Measurements from ENCODE around the gene CD244.

DNA sequence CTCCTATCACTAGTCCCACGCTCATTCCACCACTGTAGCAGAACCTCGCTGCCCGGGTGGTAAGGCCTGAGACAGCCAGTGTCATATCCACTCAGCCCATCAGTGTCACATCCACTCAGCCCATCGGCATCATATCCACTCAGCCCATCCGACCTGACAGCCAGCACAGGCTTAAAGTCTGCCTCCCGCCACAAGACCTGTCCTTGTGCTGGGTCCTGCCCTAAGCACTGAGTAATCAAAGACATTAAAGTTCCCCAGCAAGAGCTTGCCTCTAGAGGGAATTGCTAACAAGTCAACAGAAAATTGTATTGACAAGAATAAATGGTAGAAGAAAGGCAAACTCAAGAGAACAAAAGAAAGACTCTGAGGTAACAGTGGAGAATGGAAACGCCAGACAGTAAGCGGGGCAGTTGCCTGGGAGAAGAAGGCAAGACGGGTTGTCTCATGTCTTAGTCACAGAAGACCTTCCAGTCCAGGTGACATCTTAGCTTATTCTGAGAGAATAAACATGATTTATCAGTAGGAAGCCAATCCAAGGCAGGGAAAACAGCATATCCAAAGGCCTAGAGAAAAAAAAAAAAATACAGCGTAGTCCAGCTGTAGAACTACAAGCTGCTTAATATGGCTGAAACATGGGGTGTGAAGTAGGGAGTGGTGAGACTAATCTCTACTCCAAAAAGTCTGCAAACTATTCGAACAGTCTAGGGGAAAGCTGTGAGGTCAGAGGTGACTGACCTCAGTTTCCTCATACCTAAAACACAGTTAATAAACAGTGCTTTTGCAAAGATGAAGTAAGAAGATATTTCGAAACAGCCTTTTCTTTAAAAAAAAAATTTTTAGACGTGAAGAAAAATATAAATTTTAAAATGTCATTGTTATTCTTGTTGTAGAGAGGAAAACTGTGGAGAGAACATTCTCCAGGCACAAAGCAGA is 21.2 kb upstream of the CD244 start:
- TF ChIP-seq YY1 (IDR thresholded peaks at IDR 0.05; ENCODE audit: insufficient read depth, insufficient read length) (no peak), SUZ12 (IDR thresholded peaks at IDR 0.05; ENCODE audit: extremely low read depth, insufficient read depth, insufficient read length) (no peak), ZNF274 (IDR thresholded peaks at IDR 0.05; ENCODE audit: low read depth, low read length) (no peak)

Data from NT2/D1 (cell line).